HEK293 (cell line): ENCODE results near the gene SEMA3F.

ENCODE experiments used
- GLIS1 ChIP-seq: fragments of 450-650 bp; formaldehyde crosslinking; IDR thresholded peaks from 2 replicates; pipeline ENCODE4 v1.5.1; 2016; ENCODE audit warnings: missing biosample characterization, missing genetic modification characterization
- IKZF3 ChIP-seq: fragments of 450-650 bp; IDR thresholded peaks from 2 replicates; pipeline ENCODE4 v1.5.0; 2018; ENCODE audit warnings: missing biosample characterization, mild to moderate bottlenecking, missing genetic modification characterization, moderate library complexity
- KLF1 ChIP-seq: fragments of 450-650 bp; formaldehyde crosslinking; IDR thresholded peaks from 2 replicates; pipeline ENCODE4 v1.5.1; 2016; ENCODE audit warnings: missing biosample characterization, missing genetic modification characterization
- KLF9 ChIP-seq: fragments of 450-650 bp; formaldehyde crosslinking; IDR thresholded peaks from 2 replicates; pipeline ENCODE4 v1.5.1; 2016; ENCODE audit warnings: missing biosample characterization, missing genetic modification characterization, low read depth
- OVOL3 ChIP-seq: fragments of 450-650 bp; formaldehyde crosslinking; IDR thresholded peaks from 2 replicates; pipeline ENCODE4 v1.5.1; 2016; ENCODE audit warnings: missing biosample characterization, missing genetic modification characterization
- PATZ1 ChIP-seq: fragments of 450-650 bp; formaldehyde crosslinking; IDR thresholded peaks from 2 replicates; pipeline ENCODE4 v1.5.1; 2016; ENCODE audit warnings: missing biosample characterization, missing genetic modification characterization
- PRDM10 ChIP-seq: fragments of 450-650 bp; formaldehyde crosslinking; IDR thresholded peaks from 2 replicates; pipeline ENCODE4 v1.5.1; 2016; ENCODE audit warnings: missing biosample characterization, missing genetic modification characterization
- REPIN1 ChIP-seq: fragments of 450-650 bp; formaldehyde crosslinking; IDR thresholded peaks from 2 replicates; pipeline ENCODE4 v1.5.1; 2017; ENCODE audit warnings: missing biosample characterization, missing genetic modification characterization, low read depth
- REST ChIP-seq: fragments of 450-650 bp; formaldehyde crosslinking; IDR thresholded peaks from 2 replicates; pipeline ENCODE4 v1.5.1; 2016; ENCODE audit warnings: missing biosample characterization, missing genetic modification characterization
- ZBTB10 ChIP-seq: fragments of 450-650 bp; formaldehyde crosslinking; IDR thresholded peaks from 2 replicates; pipeline ENCODE4 v1.5.1; 2016; ENCODE audit warnings: missing biosample characterization, missing genetic modification characterization
- ZNF133 ChIP-seq: fragments of 450-650 bp; formaldehyde crosslinking; IDR thresholded peaks from 2 replicates; pipeline ENCODE4 v1.5.1; 2016; ENCODE audit warnings: missing biosample characterization, missing genetic modification characterization
- ZNF138 ChIP-seq: fragments of 450-650 bp; formaldehyde crosslinking; IDR thresholded peaks from 2 replicates; pipeline ENCODE4 v1.5.1; 2016; ENCODE audit warnings: missing biosample characterization, missing genetic modification characterization, borderline replicate concordance
- ZNF202 ChIP-seq: fragments of 450-650 bp; formaldehyde crosslinking; IDR thresholded peaks from 2 replicates; pipeline ENCODE4 v1.5.1; 2016; ENCODE audit warnings: missing biosample characterization, missing genetic modification characterization, borderline replicate concordance
- ZNF24 ChIP-seq: fragments of 450-650 bp; formaldehyde crosslinking; IDR thresholded peaks from 2 replicates; pipeline ENCODE4 v1.5.1; 2016; ENCODE audit warnings: missing biosample characterization, missing genetic modification characterization
- ZNF354C ChIP-seq: fragments of 450-650 bp; formaldehyde crosslinking; IDR thresholded peaks from 2 replicates; pipeline ENCODE4 v1.5.1; 2016; ENCODE audit warnings: missing biosample characterization, missing genetic modification characterization, low read depth, borderline replicate concordance
- ZNF510 ChIP-seq: fragments of 450-650 bp; formaldehyde crosslinking; IDR thresholded peaks from 2 replicates; pipeline ENCODE4 v1.5.1; 2018; ENCODE audit warnings: mild to moderate bottlenecking, missing genetic modification characterization, missing biosample characterization; ENCODE audit not compliant: insufficient replicate concordance
- ZNF514 ChIP-seq: fragments of 450-650 bp; formaldehyde crosslinking; IDR thresholded peaks from 2 replicates; pipeline ENCODE4 v1.5.1; 2016; ENCODE audit warnings: missing biosample characterization, missing genetic modification characterization
- ZNF521 ChIP-seq: fragments of 450-650 bp; formaldehyde crosslinking; IDR thresholded peaks from 2 replicates; pipeline ENCODE4 v1.5.1; 2017; ENCODE audit warnings: missing biosample characterization, mild to moderate bottlenecking, missing genetic modification characterization
- ZNF544 ChIP-seq: fragments of 450-650 bp; formaldehyde crosslinking; IDR thresholded peaks from 2 replicates; pipeline ENCODE4 v1.5.0; 2017; ENCODE audit warnings: missing biosample characterization, missing genetic modification characterization
- ZNF600 ChIP-seq: fragments of 450-650 bp; formaldehyde crosslinking; IDR thresholded peaks from 2 replicates; pipeline ENCODE4 v1.5.1; 2016; ENCODE audit warnings: missing biosample characterization, missing genetic modification characterization
- ZNF623 ChIP-seq: fragments of 450-650 bp; formaldehyde crosslinking; IDR thresholded peaks from 2 replicates; pipeline ENCODE4 v1.5.1; 2016; ENCODE audit warnings: missing biosample characterization, missing genetic modification characterization
- ZNF654 ChIP-seq: fragments of 450-650 bp; formaldehyde crosslinking; IDR thresholded peaks from 2 replicates; pipeline ENCODE4 v1.5.1; 2016; ENCODE audit warnings: low read depth, missing biosample characterization, missing genetic modification characterization
- ZNF707 ChIP-seq: fragments of 450-650 bp; formaldehyde crosslinking; IDR thresholded peaks from 2 replicates; pipeline ENCODE4 v1.5.1; 2016; ENCODE audit warnings: missing biosample characterization, missing genetic modification characterization
- ZSCAN23 ChIP-seq: fragments of 450-650 bp; formaldehyde crosslinking; IDR thresholded peaks from 2 replicates; pipeline ENCODE4 v1.5.1; 2016; ENCODE audit warnings: missing biosample characterization, missing genetic modification characterization

Gene SEMA3F

GRCh38 chr3:50164984-50165909, 10.1 kb downstream of the SEMA3F start (continued):
- no peak for TF ChIP-seq PATZ1 (tag by site-specific recombination)
- no peak for TF ChIP-seq KLF9 (tag by site-specific recombination)
- no peak for TF ChIP-seq ZNF354C
- no peak for TF ChIP-seq ZNF510 (tag by site-specific recombination)
- TF ChIP-seq GLIS1 (tag by site-specific recombination) = no peak
- no peak for TF ChIP-seq ZNF707 (tag by site-specific recombination)
- no peak for TF ChIP-seq ZNF133
- no peak for TF ChIP-seq ZNF138 (tag by site-specific recombination)
- TF ChIP-seq ZBTB10 (tag by site-specific recombination) = no peak
- TF ChIP-seq ZNF202 (tag by site-specific recombination) = no peak
- no peak for TF ChIP-seq REST (tag by site-specific recombination)
- TF ChIP-seq ZNF600 (tag by site-specific recombination) = peak; percentile 80
- TF ChIP-seq ZNF24 (tag by site-specific recombination) = no peak
- TF ChIP-seq ZNF654 (tag by site-specific recombination) = no peak
- TF ChIP-seq ZNF514 (tag by site-specific recombination) = no peak
- no peak for TF ChIP-seq PRDM10 (tag by site-specific recombination)
- TF ChIP-seq IKZF3 (tag by site-specific recombination) = peak; percentile 31; the same call in 1 of the 2 replicates
- TF ChIP-seq ZNF521 (tag by site-specific recombination) = no peak
- TF ChIP-seq REPIN1 (tag by site-specific recombination) = no peak
- TF ChIP-seq ZNF623 (tag by site-specific recombination) = no peak
- TF ChIP-seq OVOL3 = no peak
- no peak for TF ChIP-seq ZNF544 (tag by site-specific recombination)
- no peak for TF ChIP-seq ZSCAN23 (tag by site-specific recombination)
- TF ChIP-seq KLF1 (tag by site-specific recombination) = no peak
